Measurements from ENCODE around the gene CTSZ.
"Not testable (repeated sequence)": the region's sequence is repeated elsewhere in the genome, so short reads cannot be mapped to it uniquely, and the experiment has no call there.

Gene CTSZ

DNA sequence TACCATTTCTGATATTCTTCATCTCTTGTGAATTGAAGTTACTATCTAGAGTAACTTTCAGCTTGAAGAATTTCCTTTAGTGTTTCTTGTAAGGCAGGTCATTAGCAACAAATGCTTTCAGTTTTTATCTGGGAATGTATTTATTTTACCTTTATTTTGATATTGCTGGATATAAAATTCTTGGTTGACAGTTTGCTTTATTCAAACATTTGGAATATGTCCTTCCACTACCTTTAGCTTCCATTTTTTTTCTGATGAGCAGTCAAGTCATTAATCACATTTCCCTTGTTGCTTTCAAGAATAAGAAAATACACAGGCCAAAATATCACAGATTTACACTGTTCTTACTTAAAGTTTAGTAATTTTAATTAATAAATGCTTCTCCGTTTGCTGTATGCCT lies 31.7 kb downstream of the CTSZ start:
- no peak for DNase-seq

DNA sequence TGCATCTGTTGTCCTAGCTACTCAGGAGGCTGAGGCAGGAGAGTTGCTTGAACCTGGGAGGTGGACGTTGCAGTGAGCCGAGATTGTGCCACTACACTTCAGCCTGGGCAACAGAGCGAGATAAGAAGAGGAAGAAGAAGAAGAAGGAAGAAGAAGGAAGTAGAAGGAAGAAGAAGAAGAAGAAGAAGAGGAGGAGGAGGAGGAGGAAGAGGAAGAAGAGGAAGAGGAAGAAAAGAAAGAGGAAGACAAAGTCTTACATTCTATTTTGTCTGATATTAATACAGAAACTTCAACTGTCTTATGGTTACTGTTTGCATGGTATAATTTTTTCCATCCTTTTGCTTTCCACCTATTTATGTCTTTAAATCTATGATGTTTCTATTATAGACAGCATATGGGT lies 33.2 kb downstream of the CTSZ start:
- DNase-seq: no peak

DNA sequence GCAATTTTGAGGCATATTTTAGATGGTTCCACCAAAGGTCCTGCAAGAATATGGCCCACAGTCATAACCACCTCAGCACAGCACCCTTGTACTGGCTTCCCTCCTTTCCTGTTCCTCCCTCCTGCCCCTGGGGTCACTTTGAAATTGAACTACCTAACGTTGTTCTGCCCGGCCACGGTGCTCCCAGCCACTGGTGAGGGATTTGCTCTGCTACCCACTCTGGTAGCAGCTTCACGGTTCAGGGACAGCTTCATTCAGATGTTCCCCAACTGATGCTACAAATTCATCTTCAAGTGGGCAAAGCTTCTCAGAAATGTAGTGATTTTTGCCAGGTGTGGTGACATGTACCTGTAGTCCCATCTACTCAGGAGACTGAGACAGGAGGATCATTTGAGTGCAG lies 33.9 kb downstream of the CTSZ start:
- no peak for DNase-seq

DNA sequence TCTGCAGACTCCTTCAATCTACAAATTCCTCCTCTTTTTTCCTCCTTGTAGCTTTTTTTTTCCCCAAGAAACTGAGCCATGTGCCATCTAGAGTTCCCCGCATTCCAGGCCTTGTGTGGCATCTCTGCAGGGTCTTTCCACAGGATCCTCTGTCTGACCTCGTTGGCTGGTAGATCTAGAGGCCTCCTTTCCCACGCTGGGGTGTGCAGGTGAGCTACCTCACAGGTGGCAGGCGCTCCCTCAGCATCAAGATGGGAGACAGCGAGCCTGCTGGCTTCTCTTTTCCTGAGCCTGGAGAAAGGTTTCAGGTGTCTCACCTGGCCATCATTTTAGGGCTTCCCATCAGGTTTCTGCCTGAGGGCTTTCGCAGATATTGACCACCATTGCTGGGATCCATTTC lies 35.6 kb downstream of the CTSZ start:
- DNase-seq: no peak

DNA sequence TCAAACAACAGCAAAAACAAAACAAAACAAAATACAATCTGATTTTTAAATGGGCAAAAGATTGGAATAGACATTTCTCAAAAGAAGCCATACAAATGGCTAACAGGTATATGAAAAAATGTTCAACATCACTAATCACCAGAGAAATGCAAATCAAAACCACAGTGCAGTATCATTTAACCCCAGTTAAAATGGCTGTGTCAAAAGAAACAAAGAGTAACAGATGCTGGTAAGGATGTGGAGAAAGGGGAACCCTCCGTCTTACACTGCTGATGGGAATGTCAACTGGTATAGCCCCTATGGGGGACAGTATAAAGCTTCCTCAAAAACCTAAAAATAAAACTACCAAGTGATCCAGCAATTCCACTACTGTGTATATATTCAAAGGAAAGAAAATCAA lies 36.9 kb downstream of the CTSZ start:
- DNase-seq: no peak

DNA sequence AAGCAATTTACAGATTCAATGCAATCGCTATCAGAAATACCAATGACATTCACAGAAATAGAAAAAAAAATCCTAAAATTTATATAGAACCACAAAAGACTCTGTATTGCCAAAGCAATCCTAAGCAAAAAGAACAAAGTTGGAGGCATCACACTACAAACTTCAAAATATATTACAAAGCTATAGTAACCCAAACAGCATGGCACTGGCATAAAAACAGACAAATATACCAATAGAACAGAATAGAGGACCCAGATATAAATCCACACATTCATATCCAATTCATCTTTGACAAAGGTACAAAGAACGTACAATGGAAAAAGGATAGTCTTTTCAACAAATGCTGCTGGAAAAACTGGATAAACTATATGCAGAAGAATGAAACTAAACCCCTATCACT lies 37.6 kb downstream of the CTSZ start:
- no peak for DNase-seq

DNA sequence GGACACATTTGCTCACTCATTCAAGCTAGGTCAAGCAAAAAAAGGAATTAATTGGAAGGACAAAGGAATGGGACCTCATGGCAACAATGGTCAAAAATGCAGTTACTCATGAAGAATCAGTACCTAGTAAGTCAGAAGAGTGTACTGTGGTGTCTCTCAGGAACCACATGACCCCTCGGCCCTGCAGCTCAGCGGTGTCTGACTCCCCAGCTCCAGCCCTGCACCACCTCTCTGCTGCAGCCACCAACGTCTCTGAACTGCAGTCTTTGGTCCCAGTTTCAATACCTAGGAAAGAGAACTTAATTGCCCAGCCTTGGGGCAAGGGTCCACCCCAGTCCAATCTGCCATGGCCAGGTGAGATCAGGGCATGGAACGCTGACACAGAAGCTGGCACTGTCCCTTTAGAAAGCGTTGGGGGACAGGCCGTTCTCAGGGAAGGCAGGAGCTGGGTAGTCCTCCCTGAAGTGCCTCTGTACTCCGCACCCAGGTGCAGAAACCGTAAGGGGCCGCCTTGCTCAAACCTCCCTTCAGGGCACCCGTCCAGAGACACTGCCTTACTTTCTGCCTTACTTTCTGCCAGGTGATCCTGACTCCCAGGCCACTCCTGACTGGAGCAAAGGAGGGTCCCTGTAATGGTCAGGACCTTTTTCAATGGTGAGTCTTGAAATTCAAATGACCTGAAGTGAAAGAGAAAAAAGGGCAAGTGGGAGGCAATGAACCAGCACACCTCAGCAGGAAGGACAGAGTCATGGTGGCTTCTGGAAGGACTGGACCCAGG lies 39.2 kb downstream of the CTSZ start:
- DNase-seq: no peak

DNA sequence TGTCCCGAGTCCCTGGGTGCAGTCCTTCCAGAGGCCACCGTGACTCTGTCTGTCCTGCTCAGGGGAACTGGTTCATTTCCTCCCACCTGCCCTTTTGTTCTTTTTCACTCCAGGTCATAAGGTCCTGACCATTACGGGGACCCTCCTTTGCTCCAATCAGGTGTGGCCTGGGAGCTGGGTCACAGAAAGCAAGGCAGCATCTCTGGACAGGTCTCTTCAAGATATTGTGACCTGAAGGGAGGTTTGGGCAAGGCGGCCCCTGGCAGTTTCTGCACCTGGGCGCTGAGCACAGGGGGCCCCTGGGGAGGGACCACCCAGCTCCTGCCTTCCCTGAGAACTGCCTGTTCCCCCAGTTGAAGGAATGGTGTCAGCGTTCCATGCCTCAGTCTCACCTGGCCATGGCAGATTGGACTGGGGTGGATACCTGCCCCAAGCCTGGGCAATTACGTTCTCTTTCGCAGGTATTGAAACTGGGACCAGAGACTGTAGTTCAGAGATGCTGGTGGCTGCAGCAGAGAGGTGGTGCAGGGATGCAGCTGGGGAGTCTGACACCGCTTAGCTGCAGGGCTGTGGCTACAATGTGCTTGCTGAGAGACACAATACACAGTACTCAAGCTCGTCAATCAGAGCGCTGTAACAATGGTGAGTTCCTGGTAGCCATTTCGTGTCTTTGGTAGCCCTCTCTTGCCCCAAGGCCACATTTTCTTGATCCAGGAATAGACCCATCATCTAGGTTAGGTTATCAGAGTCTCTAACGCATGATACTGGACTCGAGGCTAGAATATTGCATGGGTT lies 41.6 kb downstream of the CTSZ start:
- DNase-seq: no peak

DNA sequence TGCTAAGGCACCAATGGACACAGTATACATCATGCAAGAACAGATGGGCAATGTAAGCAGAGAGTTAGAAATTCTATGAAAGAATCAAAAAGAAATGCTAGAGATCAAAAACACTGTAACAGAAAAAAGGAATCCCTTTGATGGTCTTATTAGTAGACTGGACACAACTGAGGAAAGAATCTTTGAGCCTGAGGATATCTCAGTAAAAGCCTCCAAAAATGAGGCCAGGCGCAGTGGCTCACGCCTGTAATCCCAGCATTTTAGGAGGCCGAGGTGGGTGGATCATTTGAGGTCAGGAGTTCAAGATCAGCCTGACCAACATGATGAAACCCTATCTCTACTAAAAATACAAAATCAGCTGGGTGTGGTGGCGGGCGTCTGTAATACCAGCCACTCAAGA lies 43.1 kb downstream of the CTSZ start:
- not testable (repeated sequence) for DNase-seq

DNA sequence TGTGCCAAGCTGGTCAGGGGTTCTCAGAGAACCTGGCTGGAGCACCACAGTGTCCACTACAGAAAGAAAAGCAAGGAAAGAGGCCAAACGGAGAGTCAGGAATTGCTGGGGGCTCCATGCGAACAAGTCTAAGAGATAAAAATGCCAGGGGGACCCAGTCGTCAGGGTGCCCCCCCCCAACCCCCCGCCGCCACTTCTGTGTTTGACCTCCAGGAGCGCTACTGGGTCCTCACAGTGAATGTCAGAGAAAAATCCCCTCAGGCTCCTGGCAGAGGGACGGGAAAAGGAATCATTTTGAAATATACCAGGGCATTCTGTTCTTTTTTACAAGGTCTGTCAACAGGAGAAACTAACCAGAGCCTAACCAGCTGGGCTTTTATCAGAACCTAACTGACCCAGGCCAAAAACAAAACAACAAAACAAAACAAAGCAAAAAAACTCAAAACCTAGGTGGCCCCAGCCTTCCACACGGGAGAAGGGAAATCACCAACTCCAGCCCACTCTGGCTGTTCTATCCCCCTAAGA lies 43.9 kb downstream of the CTSZ start:
- DNase-seq: no peak

DNA sequence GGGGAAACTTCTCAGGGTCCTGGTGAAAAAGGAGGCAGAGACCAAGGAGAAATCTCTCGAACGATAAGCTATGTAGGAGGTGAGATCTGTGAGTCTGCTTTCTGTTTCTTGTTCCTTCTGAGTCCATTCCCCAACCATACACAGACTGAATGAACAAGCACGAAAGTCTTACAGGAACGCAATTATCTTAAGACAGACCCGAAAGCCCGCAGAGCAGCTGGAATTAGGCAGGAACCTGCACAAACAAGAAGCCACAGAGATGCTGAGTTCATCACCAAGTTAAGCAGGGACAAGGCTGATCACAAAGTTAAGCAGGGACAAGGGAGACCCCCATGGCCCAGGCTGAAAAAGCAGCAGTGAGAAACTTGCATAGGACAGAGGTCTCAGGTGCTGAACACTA lies 47.4 kb downstream of the CTSZ start:
- no peak for DNase-seq

DNA sequence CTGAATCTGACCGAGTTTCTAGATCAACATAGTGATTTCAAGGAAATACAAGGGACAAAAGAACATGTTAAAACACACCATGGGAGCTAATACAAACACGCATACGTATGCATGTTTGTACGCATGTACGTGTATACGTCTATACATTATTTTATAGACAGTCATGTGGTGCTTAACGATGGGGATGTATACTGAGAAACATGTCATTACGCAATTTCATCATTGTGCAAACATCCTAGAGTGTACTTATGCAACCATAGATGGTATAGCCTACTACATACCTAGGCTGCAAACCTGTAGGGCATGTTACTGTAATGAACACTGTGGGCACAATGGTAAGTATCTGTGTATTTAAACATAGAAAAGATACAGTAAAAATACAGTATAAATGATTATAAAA lies 51.0 kb downstream of the CTSZ start:
- no peak for DNase-seq

DNA sequence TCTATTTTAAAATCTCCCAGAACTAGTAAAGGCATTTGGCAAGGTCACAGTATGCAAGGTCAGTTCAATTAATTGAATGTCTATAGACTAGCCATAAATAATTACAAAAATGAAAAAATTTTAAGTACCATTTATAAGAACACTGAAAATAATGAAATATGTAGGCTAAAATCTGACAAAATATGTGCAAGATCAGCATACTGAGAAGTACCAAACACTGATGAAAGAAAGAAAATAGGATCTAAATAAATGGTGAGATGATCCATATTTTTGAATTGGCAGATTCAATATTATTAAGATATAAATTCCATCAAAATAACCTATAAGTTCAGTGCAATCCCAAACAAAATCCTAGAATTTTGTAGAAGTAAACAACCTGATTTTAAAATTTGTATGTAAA lies 54.0 kb downstream of the CTSZ start:
- no peak for DNase-seq

DNA sequence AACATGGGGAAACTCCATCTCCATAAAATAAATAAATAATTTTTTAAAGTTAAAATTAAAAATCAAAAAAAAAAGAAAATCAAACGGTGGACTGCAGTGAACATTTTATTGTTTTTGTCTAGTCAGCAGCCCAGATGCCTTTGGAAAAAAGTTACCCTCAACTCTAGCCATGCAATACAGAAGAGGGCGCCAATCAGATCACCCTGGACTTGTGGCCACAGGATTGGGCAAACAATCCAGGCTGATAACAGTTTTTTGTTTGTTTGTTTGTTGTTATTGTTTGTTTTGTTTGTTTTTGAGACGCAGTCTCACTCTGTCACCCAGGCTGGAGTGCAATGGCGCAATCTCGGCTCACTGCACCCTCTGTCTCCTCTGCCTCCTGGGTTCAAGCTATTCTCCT lies 56.5 kb downstream of the CTSZ start:
- DNase-seq: no peak

DNA sequence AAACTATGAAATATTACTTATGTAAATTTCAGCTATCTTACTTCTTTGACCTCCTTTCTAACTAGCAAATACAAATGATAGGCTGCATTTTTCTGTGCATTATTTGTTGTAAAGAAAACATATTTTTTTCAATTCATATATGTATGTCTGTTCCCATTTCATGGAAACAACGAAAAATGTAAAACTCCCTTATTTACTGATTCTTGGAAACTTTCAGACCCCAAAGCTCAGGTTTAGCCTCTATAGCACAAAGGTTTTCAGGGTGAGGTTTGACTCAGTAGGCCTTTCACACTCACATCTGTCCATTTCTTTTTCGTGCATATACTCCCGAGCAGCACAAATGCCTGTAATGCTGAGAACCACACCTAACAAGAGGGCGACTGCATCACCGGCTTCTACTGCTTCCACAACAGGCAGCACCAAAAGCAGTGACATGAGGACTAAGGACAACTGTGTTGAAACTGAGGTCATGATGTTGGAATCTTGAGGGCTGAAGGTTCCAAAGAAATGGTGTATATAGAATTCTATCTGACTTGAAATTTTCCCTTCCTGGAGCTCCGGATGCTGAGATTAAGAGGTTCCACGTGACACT lies 59.2 kb downstream of the CTSZ start:
- DNase-seq: not testable (repeated sequence)

DNA sequence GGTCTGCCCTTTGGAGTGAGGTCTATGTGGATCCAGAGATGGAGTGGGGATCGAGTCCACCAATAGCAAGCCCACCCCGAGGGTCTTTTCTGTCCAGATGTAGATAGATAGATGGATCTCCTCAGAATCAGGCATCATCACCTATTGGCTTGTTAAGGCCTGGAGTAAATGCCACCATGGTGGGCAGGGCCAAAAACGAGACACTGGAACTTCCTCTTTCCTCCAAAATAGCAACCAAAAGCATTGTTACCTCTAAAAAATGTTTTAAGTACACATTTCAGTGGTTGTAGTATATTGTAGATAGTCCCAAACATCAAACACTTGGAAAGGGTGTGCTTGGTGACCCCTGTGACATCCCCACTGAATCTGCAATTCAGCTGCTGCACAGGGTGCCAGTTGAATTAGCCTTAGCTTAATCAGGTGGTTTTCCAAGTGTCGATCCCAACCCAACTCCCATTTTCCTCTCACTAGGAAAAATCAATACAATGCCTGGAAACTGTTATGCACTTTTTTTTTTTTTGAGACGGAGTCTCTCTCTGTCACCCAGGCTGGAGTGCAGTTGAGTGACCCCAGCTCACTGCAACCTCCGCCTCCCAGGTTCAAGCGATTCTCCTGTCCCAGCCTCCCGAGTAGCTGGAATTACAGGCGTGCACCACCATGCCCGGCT lies 61.0 kb downstream of the CTSZ start:
- DNase-seq: no peak
